DOHH2 (cell line): ENCODE data around the gene AKAP13.

Experiments
- H3F3A ChIP-seq: fragments of 200-600 bp; sonication (generic), shearing (Covaris generic); 2 replicates; pipeline ENCODE4 v1.6.0; 2016; ENCODE audit warnings: antibody characterized with exemption, mild to moderate bottlenecking; ENCODE audit not compliant: control insufficient read depth, insufficient read depth
- H3K27ac ChIP-seq: fragments of 200-600 bp; sonication (generic); 2 replicates; pipeline ENCODE4 v1.5.1; 2014; ENCODE audit warnings: low read depth, mild to moderate bottlenecking, low read length, moderate library complexity
- H3K27me3 ChIP-seq: fragments of 200-600 bp; sonication (generic); 2 replicates; pipeline ENCODE4 v1.6.1; 2014; ENCODE audit warnings: mild to moderate bottlenecking, low read length, mixed read lengths; ENCODE audit not compliant: control insufficient read depth
- H3K36me3 ChIP-seq: fragments of 200-600 bp; sonication (generic); 2 replicates; pipeline ENCODE4 v1.6.1; 2014; ENCODE audit warnings: mild to moderate bottlenecking, low read length, moderate library complexity, mixed read lengths; ENCODE audit not compliant: control insufficient read depth
- H3K4me1 ChIP-seq: fragments of 200-600 bp; sonication (generic); 2 replicates; pipeline ENCODE4 v1.6.1; 2014; ENCODE audit warnings: mild to moderate bottlenecking, low read length, mixed read lengths; ENCODE audit not compliant: control insufficient read depth
- H3K4me2 ChIP-seq: fragments of 200-600 bp; sonication (generic); 2 replicates; pipeline ENCODE4 v1.6.0; 2014; ENCODE audit warnings: mild to moderate bottlenecking, low read length, moderate library complexity
- H3K4me3 ChIP-seq: fragments of 200-600 bp; sonication (generic); 2 replicates; pipeline ENCODE4 v1.5.1; 2014; ENCODE audit warnings: mild to moderate bottlenecking, low read length, mixed read lengths
- H3K79me2 ChIP-seq: fragments of 200-600 bp; sonication (generic); 2 replicates; pipeline ENCODE4 v1.6.1; 2014; ENCODE audit warnings: mild to moderate bottlenecking, low read length, mixed read lengths; ENCODE audit not compliant: control insufficient read depth
- H3K9me2 ChIP-seq: fragments of 200-600 bp; sonication (generic); replicated peaks from 2 replicates; pipeline ENCODE4 v1.6.1; 2014; ENCODE audit warnings: mild to moderate bottlenecking, low read length, mixed read lengths; ENCODE audit not compliant: control insufficient read depth
- H3K9me3 ChIP-seq: fragments of 200-600 bp; sonication (generic); 2 replicates; pipeline ENCODE4 v1.6.1; 2014; ENCODE audit warnings: antibody characterized with exemption, low read length, mixed read lengths; ENCODE audit not compliant: control insufficient read depth, insufficient read depth
- H4K20me1 ChIP-seq: fragments of 200-600 bp; sonication (generic); 2 replicates; pipeline ENCODE4 v1.6.0; 2014; ENCODE audit warnings: low read depth, mild to moderate bottlenecking, antibody characterized with exemption, low read length, moderate library complexity; ENCODE audit not compliant: control insufficient read depth, insufficient read depth
- CTCF ChIP-seq: fragments of 200-600 bp; sonication (generic); IDR thresholded peaks from one replicate; pipeline ENCODE4 v1.5.1; 2014; ENCODE audit warnings: antibody characterized with exemption, mild to moderate bottlenecking, low read depth, low read length; ENCODE audit not compliant: poor library complexity, severe bottlenecking
- EZH2phosphoT487 ChIP-seq: fragments of 200-600 bp; sonication (generic); IDR thresholded peaks from 2 replicates; pipeline ENCODE4 v1.6.1; 2017; ENCODE audit warnings: borderline replicate concordance, mild to moderate bottlenecking, antibody characterized with exemption, low read length, moderate library complexity, mixed read lengths

Gene AKAP13

DNA sequence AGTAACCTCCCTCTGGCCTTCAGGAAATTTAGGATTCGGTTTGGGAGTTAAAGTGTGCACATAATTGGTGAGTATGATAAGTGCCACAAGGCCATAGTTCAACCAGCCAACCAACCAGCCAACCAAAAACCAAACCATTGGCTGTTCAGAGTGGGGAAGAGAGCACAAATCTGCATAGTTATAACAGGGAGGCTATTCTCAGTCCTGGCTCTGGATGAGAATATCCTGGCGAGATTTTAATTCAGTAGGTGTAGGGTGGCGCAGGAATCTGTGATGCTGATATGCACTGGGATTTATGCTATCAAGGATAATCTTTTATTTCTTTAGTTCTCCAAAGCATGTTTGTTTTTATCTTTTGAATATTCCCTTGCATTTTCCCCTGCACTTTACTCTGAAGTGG, 49.1 kb downstream of the AKAP13 start:
- Histone ChIP-seq H3K27me3 (no peaks in the 10 kb centered on the region), H3K27ac (no peak overlapping the region), H3K9me2 (no peaks in the 10 kb centered on the region), H4K20me1 (peaks cover 5% of the 10 kb centered on the region; the same call in 1 of the 2 replicates), H3F3A (no peaks in the 10 kb centered on the region), H3K4me3 (no peak overlapping the region), H3K9me3 (peaks cover 5% of the 10 kb centered on the region; the same call in 1 of the 2 replicates), H3K4me2 (no peak overlapping the region), H3K79me2 (peaks cover 91% of the 10 kb centered on the region), H3K36me3 (peaks cover 14% of the 10 kb centered on the region), H3K4me1 (peaks cover 29% of the 10 kb centered on the region)
- TF ChIP-seq CTCF (no peak), EZH2phosphoT487 (no peak)

DNA sequence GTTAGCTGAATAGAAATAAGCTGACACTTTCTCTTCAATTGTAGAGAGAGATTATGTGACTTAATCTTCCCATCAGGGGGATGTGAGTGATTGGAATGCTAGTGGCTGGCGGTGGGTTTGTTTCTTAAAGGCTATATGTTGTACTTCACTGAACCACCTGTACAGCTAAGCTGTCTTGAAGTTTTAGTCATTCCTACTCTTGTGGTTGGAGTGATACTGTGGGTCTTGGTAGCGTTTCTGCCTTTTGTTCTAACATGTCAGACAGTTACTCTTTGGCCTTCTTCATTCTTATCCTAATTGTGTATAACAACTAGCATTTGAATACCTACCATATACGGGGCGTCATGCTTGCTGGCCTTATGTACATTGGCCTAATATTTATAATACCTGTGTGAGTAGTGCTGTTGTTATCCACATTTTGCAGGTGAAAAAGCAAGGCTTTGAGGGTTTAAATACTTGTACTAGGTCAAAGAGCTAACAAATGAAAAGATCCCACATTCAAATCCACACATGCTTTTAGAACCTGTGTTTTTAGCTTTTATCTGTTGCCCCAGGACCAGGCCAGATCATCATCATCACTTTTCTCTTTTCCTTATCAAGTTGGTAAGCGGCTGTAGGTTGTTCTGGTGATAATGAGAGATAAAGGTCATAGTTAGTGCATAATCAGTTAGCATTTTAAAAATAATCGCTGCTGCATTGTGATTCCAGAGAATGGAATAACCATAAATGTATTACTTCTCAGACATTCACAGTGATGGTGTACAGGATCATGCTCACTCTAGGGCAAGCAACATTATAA, 50.2 kb downstream of the AKAP13 start:
- Histone ChIP-seq H3K4me2 (no peak overlapping the region), H3K36me3 (peaks cover 14% of the 10 kb centered on the region), H3K4me3 (no peak overlapping the region), H3K4me1 (peaks cover 24% of the 10 kb centered on the region), H3K9me2 (no peaks in the 10 kb centered on the region), H3K79me2 (peaks cover 81% of the 10 kb centered on the region), H3F3A (no peaks in the 10 kb centered on the region), H3K9me3 (peaks cover 5% of the 10 kb centered on the region; the same call in 1 of the 2 replicates), H3K27ac (no peak overlapping the region), H3K27me3 (no peaks in the 10 kb centered on the region), H4K20me1 (no peaks in the 10 kb centered on the region)
- TF ChIP-seq CTCF (no peak), EZH2phosphoT487 (no peak)

GRCh38 chr15:85439996-85440395, 59.6 kb downstream of the AKAP13 start:
- Histone ChIP-seq H3K4me3 (peak overlapping the region; percentile 2; the same call in 1 of the 2 replicates), H3K4me1 (peaks cover 49% of the 10 kb centered on the region), H3K9me3 (no peaks in the 10 kb centered on the region), H3K9me2 (no peaks in the 10 kb centered on the region), H3K27me3 (no peaks in the 10 kb centered on the region), H3K4me2 (peak overlapping the region; percentile 51), H4K20me1 (peaks cover under 1% of the 10 kb centered on the region; the same call in 1 of the 2 replicates), H3K27ac (peak overlapping the region; percentile 52), H3K79me2 (peaks cover 49% of the 10 kb centered on the region), H3K36me3 (no peaks in the 10 kb centered on the region), H3F3A (peaks cover 24% of the 10 kb centered on the region)
- TF ChIP-seq CTCF (no peak), EZH2phosphoT487 (no peak)
